Inferior parietal cortex (tissue), 1 donor: ENCODE measurements around the gene ASIC5.

Source experiments
- DNase-seq: peaks from one replicate; pipeline ENCODE4 v3.0.0-alpha.2; 2016; ENCODE audit errors: extremely low spot score

The ASIC5 gene

GRCh38 chr4:155879767-155880166 is 13.7 kb upstream of the ASIC5 start:
- no peak for DNase-seq

DNA sequence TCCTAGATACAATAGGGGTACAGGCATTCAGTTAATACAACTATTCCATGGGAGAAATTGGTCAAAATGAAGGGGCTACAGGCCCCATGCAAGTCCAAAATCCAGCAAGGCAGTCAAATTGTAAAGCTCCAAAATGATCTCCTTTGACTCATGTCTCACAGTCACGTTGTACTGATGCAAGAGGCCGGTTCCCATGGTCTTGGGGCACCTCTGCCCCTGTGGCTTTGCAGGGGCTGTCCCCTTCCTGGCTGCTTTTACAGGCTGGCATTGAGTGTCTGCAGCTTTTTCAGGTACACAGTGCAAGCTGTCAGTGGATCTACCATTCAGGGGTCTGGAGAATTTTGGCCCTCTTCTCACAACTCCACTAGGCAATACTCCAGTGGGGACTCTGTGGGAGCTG is 12.5 kb upstream of the ASIC5 start:
- DNase-seq, result no peak

GRCh38 chr4:155877971-155878370 is 11.9 kb upstream of the ASIC5 start:
- no peak for DNase-seq

DNA sequence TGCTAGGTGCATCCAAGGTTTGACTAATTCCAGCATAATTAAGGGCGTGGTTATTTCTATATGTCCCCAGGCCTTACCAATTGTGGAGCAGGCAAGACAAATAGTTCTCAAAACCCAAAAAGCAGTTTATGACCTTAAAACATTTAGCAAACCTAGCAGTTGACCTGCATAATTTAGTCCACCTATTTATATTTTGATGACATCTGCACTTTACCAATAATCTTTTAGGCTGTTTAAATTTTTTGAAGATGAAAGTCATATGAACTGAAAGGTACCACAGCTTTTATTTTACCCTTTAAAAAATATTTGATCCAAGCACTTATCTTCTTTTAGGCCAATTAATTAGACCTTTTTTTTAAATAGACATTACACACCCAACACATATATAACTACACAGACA is 9.8 kb upstream of the ASIC5 start:
- DNase-seq, result no peak

DNA sequence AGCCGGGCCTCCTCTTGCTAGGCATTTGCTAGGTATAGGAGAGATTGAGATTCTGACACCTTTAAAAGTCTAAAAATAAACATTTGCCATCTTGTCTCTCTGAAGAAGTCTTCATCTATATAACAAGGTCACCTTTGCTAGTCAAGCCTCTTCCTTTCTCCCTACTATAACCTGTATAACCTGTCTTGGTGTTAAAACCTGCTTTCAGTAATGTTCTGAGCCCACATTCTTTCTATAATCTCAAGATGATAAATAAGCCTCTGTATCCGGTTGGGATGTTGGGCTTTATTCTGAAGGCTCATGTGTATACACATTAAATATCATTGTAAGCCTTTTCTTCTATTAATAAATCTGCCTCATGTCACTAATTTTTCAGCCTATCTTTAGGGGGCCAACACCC is 10.2 kb downstream of the ASIC5 start:
- no peak for DNase-seq

- peak; percentile 10 for DNase-seq
These were observed 11.4 kb downstream of the ASIC5 start for GRCh38 chr4:155854582-155855226.

- DNase-seq, result no peak
These were observed 12.9 kb downstream of the ASIC5 start for GRCh38 chr4:155853189-155853588.

DNA sequence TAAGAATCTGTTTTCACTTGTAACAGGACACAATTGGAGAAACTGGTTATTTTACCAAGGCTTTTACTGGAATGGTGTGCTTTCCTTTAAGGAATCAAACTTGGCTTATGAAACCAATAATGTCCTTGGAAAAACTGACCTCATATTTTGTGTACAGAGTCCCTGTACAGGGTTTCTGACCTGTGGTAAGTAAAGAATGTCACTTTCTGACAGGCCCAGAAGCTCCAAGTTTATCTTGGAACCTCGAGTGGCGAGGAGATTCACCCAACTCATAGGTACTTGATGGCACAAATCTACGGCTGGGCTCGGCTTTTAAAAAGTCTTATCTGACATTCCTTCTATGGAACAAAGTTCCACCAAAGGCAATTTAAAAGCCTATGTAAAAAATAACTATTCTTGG is 17.0 kb downstream of the ASIC5 start:
- DNase-seq, result no peak

- no peak for DNase-seq
These were observed 19.1 kb downstream of the ASIC5 start for GRCh38 chr4:155846929-155847328.

GRCh38 chr4:155842080-155842479 is 24.0 kb downstream of the ASIC5 start:
- DNase-seq, result no peak

- no peak for DNase-seq
These were observed 28.8 kb downstream of the ASIC5 start for GRCh38 chr4:155837203-155837796.

GRCh38 chr4:155832664-155833063 is 33.4 kb downstream of the ASIC5 start:
- no peak for DNase-seq

DNA sequence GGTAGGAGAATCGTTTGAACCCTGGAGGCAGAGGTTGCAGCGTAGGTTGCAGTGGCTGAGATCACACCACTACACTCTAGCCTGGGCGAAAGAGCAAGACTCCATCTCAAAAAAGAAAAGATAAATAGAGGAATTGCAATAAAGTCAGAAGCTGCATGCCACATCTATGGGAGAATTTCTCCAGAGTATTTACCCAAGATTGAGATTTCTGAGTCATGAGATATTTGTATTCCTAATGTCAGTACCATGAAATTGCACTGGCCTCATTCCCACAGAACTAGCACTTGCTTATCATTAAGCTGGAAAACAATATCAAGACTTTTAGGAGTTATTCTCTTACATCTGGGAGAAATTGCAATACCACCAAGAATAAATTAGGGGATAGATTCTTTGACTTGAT is 37.4 kb downstream of the ASIC5 start:
- DNase-seq, result no peak

DNA sequence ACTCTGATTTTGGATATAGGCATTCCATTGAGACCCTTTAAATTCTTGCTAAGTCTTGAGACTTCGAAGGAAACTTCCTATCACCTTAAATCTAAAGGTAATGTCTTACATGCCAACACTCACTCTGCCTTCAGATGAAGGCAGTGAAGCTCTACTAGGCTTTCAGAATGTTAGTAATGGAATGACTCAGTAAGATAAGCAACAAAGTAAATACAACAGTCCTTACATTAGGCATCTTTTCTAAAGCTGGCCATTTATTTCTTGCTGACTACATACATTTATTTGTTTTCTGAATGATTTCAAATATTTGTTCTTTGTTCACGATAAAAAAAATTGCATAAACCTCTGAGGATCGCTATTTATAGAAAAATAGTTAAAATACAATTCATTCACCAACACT is 43.5 kb downstream of the ASIC5 start:
- no peak for DNase-seq

- DNase-seq, result no peak
These were observed 45.1 kb downstream of the ASIC5 start for GRCh38 chr4:155820887-155821518.

GRCh38 chr4:155819066-155819465 is 47.0 kb downstream of the ASIC5 start:
- DNase-seq, result no peak

DNA sequence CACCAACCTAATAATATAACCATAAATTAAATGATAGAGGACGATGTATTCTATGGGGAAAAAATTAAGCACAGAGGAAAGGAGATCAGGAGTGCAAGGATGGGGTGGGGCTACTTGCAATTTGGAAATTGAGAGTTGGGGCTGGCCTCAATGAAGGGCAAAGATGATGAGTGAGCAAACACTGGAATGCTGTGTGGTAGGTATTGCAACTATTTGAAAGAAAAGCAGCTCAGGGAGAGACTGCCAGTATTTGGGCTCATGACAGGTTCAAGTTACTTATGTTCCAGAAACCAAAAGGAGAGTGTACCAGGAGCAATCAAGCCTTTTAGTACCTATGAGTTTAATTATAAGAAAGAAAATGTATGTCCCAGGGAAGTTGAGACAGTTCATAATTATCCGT is 47.4 kb downstream of the ASIC5 start:
- no peak for DNase-seq

- no peak for DNase-seq
These were observed 55.0 kb downstream of the ASIC5 start for GRCh38 chr4:155811083-155811482.

DNA sequence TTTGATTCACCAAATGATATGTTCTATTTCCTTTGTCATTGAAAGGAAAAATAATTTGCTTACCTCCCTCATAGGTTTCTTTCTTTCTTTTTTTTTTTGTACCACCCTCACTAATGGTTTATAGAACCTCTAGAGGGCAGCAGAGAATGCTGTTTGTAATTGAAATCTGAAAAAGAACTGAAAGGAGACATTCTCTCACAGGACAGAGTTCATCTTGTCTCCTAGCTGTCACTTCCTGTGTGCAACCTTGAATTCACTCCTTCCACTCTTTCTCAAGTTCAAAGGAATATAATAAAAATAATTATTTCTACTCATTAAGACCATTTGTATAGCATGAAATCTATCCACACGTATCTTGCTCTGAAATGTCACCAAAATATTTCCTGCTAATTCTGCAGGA is 56.2 kb downstream of the ASIC5 start:
- peak; percentile 80 for DNase-seq

GRCh38 chr4:155807021-155807420 is 59.1 kb downstream of the ASIC5 start:
- no peak for DNase-seq

- no peak for DNase-seq
These were observed 61.1 kb downstream of the ASIC5 start for GRCh38 chr4:155805016-155805415.

GRCh38 chr4:155802190-155802959 is 63.7 kb downstream of the ASIC5 start:
- DNase-seq, result no peak
